Skeletal muscle satellite cell (primary cell): Measurements from ENCODE around the gene CILP2.

Source experiments
- H3K27me3 ChIP-seq: 2 replicates; pipeline ENCODE4 v1.7.0; 2013; ENCODE audit warnings: low read length; ENCODE audit not compliant: control insufficient read depth, insufficient read depth
- H3K36me3 ChIP-seq: 2 replicates; pipeline ENCODE4 v1.7.0; 2013; ENCODE audit warnings: mild to moderate bottlenecking, control low read depth, low read length; ENCODE audit not compliant: insufficient read depth
- H3K4me1 ChIP-seq: 2 replicates; pipeline ENCODE4 v1.7.0; 2013; ENCODE audit warnings: low read length; ENCODE audit not compliant: control insufficient read depth, insufficient read depth
- H3K4me2 ChIP-seq: 2 replicates; pipeline ENCODE4 v1.7.0; 2013; ENCODE audit warnings: mild to moderate bottlenecking, low read length
- H3K4me3 ChIP-seq: 2 replicates; pipeline ENCODE4 v1.7.0; 2013; ENCODE audit warnings: low read length
- H3K9ac ChIP-seq: 2 replicates; pipeline ENCODE4 v1.7.0; 2013; ENCODE audit warnings: mild to moderate bottlenecking, low read depth, low read length, moderate library complexity
- H3K9me3 ChIP-seq: replicated peaks from 2 replicates; pipeline ENCODE4 v1.7.0; 2013; ENCODE audit warnings: mild to moderate bottlenecking, control low read depth, low read length

The CILP2 gene

DNA sequence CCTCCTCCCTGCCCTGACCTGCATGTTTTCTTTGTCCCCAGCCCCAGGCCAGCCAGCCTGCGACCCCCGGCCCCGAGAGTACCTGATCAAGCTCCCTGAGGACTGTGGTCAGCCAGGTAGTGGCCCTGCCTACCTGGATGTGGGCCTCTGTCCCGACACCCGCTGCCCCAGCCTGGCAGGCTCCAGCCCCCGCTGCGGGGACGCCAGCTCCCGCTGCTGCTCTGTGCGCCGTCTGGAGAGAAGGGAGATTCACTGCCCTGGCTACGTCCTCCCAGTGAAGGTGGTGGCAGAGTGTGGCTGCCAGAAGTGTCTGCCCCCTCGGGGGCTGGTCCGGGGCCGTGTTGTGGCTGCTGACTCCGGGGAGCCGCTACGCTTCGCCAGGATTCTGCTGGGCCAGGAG, 5.6 kb downstream of the CILP2 start:
- peaks cover 41% of the 10 kb centered on the region for H3K27me3 ChIP-seq
- H3K9ac ChIP-seq, result no peak overlapping the region
- H3K9me3 ChIP-seq, result no peaks in the 10 kb centered on the region

DNA sequence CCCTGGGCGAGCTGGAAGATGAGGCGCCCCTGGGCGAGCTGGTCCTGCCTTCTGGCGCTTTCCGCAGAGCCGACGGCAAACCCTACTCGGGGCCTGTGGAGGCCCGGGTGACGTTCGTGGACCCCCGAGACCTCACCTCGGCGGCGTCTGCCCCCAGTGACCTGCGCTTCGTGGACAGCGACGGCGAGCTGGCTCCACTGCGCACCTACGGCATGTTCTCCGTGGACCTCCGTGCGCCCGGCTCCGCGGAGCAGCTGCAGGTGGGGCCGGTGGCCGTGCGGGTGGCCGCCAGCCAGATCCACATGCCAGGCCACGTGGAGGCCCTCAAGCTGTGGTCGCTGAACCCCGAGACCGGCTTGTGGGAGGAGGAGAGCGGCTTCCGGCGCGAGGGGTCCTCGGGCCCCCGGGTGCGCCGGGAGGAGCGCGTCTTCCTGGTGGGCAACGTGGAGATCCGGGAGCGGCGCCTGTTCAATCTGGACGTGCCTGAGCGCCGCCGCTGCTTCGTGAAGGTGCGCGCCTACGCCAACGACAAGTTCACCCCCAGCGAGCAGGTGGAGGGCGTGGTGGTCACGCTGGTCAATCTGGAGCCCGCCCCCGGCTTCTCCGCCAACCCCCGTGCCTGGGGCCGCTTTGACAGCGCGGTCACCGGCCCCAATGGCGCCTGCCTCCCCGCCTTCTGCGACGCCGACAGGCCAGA, 6.3 kb downstream of the CILP2 start:
- Histone ChIP-seq H3K9me3 (no peaks in the 10 kb centered on the region), H3K4me2 (no peak overlapping the region), H3K36me3 (no peaks in the 10 kb centered on the region), H3K4me1 (peaks cover 7% of the 10 kb centered on the region), H3K4me3 (no peak overlapping the region), H3K27me3 (peaks cover 44% of the 10 kb centered on the region), H3K9ac (no peak overlapping the region)

More for the DNA sequence above, 5.6 kb downstream of the CILP2 start:
- Histone ChIP-seq H3K4me1 (peaks cover 9% of the 10 kb centered on the region), H3K36me3 (no peaks in the 10 kb centered on the region), H3K4me3 (no peak overlapping the region), H3K4me2 (no peak overlapping the region)

DNA sequence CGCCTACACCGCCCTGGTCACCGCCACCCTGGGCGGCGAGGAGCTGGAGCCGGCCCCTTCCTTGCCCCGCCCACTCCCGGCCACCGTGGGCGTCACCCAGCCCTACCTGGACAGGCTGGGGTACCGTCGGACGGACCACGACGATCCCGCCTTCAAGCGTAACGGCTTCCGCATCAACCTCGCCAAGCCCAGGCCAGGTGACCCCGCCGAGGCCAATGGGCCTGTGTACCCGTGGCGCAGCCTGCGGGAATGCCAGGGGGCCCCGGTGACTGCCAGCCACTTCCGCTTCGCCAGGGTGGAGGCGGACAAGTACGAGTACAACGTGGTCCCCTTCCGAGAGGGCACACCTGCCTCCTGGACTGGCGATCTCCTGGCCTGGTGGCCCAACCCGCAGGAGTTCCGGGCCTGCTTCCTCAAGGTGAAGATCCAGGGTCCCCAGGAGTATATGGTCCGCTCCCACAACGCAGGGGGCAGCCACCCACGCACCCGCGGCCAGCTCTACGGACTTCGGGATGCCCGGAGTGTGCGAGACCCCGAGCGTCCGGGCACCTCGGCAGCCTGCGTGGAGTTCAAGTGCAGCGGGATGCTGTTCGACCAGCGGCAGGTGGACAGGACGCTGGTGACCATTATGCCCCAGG, 7.0 kb downstream of the CILP2 start:
- Histone ChIP-seq H3K4me3 (no peak overlapping the region), H3K9me3 (no peaks in the 10 kb centered on the region), H3K27me3 (peaks cover 46% of the 10 kb centered on the region), H3K9ac (no peak overlapping the region), H3K4me1 (peaks cover 7% of the 10 kb centered on the region), H3K36me3 (no peaks in the 10 kb centered on the region), H3K4me2 (no peak overlapping the region)

DNA sequence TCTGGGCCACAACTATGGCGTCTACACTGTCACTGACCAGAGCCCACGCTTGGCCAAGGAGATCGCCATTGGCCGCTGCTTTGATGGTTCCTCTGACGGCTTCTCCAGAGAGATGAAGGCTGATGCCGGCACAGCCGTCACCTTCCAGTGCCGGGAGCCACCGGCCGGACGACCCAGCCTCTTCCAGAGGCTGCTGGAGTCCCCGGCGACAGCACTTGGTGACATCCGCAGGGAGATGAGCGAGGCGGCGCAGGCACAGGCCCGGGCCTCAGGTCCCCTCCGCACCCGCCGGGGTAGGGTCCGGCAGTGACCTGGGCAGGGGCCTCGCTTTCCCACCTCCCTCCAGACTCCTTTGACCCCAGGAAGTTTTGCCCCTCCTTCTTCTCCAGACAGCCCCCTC, 7.6 kb downstream of the CILP2 start:
- Histone ChIP-seq H3K27me3 (peaks cover 43% of the 10 kb centered on the region), H3K4me3 (no peak overlapping the region), H3K9me3 (no peaks in the 10 kb centered on the region), H3K36me3 (no peaks in the 10 kb centered on the region), H3K4me2 (no peak overlapping the region), H3K4me1 (peaks cover 5% of the 10 kb centered on the region), H3K9ac (no peak overlapping the region)

DNA sequence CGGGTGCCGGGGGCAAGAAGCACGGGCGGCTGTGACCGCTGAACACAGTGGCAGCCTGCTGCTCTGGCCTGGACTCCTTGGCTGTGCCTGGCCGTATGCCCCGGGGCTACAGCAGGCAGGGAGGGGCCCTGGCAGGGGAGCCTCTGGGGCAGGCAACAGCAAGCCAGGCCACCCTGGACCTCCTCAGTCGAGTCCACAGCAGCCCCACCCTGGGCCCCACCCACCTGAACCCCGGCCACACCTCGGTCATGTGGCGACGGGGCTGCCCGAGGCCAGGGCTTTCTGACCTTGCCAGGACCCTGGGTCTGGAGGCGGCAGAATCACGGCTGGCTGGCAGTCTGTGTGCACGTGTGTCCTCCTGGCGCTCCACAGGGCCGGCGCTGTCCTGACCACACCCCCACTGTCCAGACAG, 8.7 kb downstream of the CILP2 start:
- H3K4me3 ChIP-seq, result no peak overlapping the region
- no peak overlapping the region for H3K4me2 ChIP-seq
- H3K36me3 ChIP-seq, result no peaks in the 10 kb centered on the region
- H3K9me3 ChIP-seq, result no peaks in the 10 kb centered on the region
- H3K27me3 ChIP-seq, result peaks cover 40% of the 10 kb centered on the region
- H3K9ac ChIP-seq, result no peak overlapping the region
- peaks cover 2% of the 10 kb centered on the region for H3K4me1 ChIP-seq

- Histone ChIP-seq H3K4me1 (peaks cover 7% of the 10 kb centered on the region), H3K36me3 (no peaks in the 10 kb centered on the region), H3K9me3 (no peaks in the 10 kb centered on the region), H3K4me2 (no peak overlapping the region), H3K27me3 (peaks cover 38% of the 10 kb centered on the region), H3K9ac (no peak overlapping the region), H3K4me3 (no peak overlapping the region)
Observed at GRCh38 chr19:19547674-19548336, 9.7 kb downstream of the CILP2 start.

DNA sequence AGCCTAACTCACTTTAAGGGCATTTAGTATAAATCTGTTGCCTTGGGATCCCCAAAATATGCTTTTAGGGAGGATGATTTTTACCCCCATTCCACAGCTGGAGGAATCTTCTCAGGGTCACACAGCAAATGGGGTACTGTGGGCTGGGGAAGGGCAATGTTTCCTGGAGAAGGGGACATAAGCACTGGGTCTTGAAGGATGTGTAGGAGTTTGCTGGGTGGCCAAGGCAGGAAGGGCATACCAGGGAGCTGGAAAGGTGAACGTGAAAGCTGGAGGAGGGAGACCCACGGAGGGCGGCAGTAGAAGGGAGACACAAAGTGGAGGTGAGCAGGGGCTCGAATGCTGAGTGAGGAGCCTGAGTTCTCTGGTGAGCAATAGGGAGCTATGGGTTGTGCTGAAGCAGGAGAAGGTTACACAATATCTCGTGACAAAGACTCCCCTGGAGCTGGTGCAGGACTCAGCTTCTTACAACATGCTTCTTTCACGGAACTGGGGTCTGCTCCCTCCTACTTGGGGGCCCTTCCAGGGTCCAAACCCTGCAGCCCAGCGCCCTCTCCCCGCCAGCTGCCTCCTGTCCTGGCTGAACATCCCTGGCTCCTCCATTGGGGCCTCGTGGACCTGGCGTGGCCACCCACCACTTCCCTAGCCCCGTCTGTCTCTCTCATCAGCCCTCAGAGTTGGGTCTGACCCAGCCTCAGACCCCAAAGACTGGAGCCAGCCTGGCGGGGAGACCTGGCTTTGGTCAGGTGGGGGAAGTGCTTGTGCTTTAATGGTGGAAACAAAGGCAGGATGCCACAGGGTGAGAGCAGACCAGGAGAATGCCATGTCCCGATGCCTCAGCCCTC, 11.1 kb downstream of the CILP2 start:
- Histone ChIP-seq H3K9me3 (no peaks in the 10 kb centered on the region), H3K4me2 (no peak overlapping the region)

GRCh38 chr19:19549804-19550464, 11.9 kb downstream of the CILP2 start:
- Histone ChIP-seq H3K9me3 (no peaks in the 10 kb centered on the region), H3K4me3 (no peak overlapping the region), H3K4me1 (peaks cover 7% of the 10 kb centered on the region), H3K4me2 (no peak overlapping the region), H3K9ac (no peak overlapping the region), H3K36me3 (no peaks in the 10 kb centered on the region), H3K27me3 (peaks cover 38% of the 10 kb centered on the region)

More for the DNA sequence above, 11.1 kb downstream of the CILP2 start:
- H3K4me1 ChIP-seq, result peaks cover 7% of the 10 kb centered on the region
- no peak overlapping the region for H3K4me3 ChIP-seq
- no peak overlapping the region for H3K9ac ChIP-seq
- H3K27me3 ChIP-seq, result peaks cover 38% of the 10 kb centered on the region
- H3K36me3 ChIP-seq, result no peaks in the 10 kb centered on the region

DNA sequence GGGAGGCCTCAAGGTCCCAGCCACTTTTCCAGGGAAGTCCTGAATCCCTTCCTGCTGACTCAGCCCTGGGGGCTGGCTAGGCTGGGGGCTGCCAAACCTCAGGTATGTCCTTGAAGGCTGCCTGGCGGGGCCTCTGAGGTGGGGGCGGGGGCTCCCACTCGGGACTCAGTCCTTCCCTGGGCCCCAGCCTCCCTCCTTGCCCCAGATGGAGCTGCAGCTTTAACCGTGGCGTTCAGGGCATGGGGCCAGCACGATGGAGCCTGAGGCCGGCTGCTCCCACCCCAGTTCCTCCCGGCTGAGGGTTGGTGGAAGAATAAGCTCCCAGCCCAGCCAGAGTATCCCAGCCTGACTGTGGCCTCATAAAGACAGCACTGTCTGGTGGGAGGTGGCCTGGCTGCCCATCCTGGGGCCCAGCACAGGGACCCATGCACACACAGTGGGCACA, 12.4 kb downstream of the CILP2 start:
- H3K9me3 ChIP-seq, result no peaks in the 10 kb centered on the region
- H3K27me3 ChIP-seq, result peaks cover 38% of the 10 kb centered on the region
- H3K4me1 ChIP-seq, result peaks cover 7% of the 10 kb centered on the region
- H3K36me3 ChIP-seq, result no peaks in the 10 kb centered on the region
- H3K9ac ChIP-seq, result no peak overlapping the region
- H3K4me3 ChIP-seq, result no peak overlapping the region
- no peak overlapping the region for H3K4me2 ChIP-seq

DNA sequence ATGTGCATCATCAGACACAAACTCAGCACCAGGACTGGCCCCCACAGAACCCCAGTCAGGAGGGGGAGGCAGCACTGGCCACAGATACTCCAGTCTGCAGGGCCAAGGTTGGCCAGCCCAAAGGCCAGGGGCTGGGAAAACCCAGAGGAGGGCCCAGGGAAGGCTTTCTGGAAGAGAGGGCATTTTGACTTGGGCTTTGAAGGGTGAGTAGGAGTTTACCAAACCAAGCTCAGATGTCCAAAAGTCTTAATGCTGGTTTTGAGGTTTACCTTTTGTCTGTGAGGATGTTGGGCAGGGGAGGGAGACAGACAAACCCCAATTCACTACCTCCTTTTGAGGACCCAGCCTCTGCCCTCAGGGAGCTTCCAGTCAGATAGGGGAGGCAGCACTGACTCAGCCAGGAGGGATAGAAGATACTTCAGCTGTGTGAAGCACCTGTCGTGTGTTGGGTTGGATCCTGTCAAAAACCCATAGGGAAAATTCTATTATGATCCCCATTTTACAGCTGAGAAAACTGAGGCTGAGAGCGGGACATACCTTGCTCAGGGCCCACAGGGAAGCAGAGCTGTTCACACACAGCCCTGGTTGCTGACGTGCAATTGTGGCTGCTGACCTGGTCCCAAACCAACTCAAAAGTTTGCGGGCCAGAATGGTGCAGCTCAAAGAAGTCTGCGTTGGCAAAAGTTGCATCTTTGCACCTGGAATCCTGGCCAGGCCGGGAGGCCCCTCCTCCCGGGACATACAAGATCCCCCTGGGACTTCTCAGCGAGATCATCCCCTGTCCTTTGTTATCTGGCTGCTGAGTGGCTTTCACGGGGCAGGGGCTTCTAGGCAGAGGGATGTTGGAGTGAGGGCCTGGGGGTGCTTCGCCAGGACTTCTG, 13.1 kb downstream of the CILP2 start:
- H3K9me3 ChIP-seq, result no peaks in the 10 kb centered on the region
- H3K4me2 ChIP-seq, result no peak overlapping the region
- peaks cover 35% of the 10 kb centered on the region for H3K27me3 ChIP-seq
- H3K9ac ChIP-seq, result peak overlapping the region; percentile 38
- peaks cover 7% of the 10 kb centered on the region for H3K4me1 ChIP-seq
- H3K36me3 ChIP-seq, result no peaks in the 10 kb centered on the region
- H3K4me3 ChIP-seq, result no peak overlapping the region
